ENCODE measurements around the gene SLC39A1.
A peak's percentile ranks its signal among the peaks of the same experiment; 100 is the strongest.
"Not testable (repeated sequence)": the region's sequence is repeated elsewhere in the genome, so short reads cannot be mapped to it uniquely, and the experiment has no call there.

Gene SLC39A1

DNA sequence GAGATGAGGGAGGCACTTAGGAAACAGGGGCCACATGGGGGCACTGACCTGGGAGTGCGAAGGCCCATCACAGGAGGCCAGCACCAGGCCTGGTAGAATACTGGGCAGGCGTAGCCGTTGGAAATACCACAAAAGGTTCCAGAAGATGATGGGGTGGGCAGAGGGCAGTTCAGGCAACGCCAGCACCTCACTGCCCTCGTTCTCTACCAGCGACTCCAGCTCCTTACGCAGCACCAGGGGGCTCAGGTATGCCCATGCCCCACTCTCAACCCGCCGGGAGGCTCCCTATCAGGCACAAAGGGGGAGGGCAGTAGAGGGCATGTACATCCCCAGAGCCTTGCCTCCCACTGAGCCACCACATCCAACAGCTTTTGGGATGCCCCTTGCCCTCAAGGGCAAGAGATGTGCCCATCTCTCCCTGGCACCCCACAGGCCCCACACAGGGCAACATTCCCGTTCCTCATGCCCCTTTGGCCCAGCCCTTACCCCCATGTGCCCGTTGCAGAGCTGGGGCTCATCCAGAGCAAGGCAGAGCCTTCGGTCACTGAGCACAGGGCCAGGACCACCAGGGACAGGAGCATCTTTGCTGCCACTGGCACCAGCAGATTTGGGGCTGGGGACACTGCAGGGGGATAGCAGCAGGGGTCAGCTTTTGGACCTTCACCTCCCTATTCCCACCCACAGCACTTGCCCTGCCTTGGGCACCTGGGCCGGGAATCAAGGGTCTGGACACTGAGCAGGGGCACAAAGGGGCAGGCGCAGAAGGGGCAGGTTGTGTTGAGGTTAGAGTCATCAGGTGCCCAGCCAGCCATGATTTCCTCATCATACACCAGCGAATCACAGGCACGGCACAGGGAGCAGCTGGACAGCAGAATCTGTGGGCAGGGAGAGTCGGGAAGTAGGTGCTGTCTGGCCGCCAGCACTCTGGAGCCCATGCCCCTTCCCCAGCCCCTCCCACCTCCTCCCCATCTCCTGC is 30.9 kb downstream of the SLC39A1 start:
- no peak for DNase-seq (ENCODE audit: low read depth in 1 of 2, low spot score in 1 of 2)

DNA sequence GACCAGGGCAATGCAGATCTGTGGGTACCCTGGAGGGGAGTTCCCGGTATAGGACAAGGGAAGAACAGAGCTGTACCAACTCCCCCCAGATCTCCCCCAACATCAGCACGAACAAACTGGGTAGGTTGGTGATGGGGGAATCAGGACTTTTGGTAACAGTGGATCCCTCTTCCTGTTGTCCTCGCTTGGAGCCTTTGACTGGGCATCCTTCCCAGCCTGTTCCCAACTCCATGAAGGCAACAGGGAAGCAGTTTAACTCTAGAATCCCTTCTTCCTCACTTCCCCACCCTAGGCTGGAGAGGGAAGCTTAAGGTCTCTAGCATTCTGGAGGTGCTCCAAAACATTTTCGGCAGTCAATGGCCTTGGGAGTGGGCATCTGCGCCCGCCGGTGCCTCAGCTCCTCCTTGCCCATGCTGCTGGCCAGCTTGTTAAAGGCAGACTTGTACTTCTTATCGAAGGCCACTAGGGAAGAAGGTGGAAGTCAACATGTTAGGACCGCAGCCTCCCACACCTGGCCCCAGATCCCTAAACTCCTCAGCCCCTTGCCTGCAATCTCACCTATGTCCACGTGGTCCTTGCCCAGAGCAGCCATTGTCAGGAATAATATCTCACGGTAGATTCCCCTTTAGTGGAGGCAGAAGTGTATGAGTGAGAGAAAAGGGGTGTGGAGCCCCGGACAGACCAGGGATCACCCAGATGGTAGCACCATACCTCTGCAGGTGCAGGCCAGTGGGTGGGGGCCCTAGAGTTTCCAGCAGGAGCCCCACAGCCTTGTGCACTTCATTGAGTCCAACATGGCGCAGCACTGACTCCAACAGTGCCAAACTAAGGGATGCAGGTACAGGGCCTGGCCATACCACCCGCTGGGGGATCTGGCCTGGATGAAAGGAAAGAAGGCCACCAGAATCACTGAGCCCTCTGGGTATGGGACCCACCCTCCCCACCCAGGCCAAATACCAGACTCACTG is 33.1 kb downstream of the SLC39A1 start:
- no peak for DNase-seq (ENCODE audit: low read depth in 1 of 2, low spot score in 1 of 2)

DNA sequence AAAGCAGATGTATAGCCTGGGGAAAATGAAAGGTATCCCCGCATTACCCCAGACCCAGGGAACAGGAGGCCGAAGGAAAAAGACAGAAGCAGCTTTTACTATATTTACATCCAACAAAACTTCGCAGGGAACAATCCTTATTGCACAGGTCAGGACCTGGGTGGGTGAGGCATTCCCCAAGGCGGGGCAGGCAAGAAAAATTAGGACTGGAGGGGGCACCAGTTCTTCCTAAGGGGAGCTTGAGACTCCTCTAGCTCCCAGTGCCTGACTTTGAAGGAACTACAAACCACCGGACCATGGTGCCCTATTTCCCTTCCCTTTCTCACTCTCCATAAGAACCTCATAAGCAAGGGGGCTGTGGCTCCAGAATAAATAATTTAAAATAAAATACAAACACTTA is 33.9 kb downstream of the SLC39A1 start:
- DNase-seq (ENCODE audit: low read depth in 1 of 2, low spot score in 1 of 2): no peak

DNA sequence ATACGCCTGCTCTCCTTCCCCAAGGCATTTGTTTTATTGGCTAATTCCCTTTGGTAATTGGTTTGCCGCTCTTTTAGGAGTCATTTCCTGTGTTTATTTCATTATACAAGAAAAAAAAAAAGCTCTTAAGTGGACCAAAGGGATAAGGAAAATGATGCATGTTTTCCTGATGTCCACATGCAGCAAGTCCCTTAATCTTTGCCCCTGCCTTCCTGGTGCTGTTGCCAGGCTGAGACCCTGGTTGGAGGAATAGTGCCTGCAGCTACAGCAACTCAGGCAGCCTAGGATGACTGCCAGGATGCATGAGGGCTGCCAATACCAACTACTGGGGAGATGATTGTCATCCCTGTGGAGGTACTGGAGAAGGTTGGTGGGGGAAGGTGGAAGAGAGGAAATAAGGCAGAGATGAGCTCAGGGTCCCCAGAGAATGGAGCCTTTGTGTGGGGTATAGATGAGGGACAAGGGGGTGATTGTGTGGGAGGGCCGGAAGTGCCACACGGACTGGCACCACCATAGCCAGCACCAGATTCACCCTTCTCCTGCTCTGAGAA is 34.5 kb downstream of the SLC39A1 start:
- no peak for DNase-seq (ENCODE audit: low read depth in 1 of 2, low spot score in 1 of 2)

DNA sequence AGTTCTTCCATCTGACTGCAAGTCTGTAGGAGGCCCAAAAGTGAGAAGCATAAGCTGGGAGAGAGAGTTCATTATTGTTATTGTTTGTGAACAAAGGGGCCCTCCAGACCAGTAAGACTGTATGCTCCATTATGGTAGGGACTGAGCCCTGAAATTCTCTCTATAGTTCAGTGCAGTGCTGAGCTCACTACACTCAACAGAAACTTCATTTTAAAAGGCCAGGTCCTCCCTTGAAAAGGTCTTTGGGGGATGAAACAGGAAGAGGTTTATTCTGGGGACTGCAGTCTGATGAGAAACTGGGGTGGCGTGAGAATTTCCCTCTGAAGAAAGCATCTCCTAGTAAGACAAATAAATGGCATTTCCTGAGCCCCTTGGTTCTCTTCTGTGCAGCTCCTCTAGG is 35.1 kb downstream of the SLC39A1 start:
- DNase-seq (ENCODE audit: low read depth in 1 of 2, low spot score in 1 of 2): no peak

DNA sequence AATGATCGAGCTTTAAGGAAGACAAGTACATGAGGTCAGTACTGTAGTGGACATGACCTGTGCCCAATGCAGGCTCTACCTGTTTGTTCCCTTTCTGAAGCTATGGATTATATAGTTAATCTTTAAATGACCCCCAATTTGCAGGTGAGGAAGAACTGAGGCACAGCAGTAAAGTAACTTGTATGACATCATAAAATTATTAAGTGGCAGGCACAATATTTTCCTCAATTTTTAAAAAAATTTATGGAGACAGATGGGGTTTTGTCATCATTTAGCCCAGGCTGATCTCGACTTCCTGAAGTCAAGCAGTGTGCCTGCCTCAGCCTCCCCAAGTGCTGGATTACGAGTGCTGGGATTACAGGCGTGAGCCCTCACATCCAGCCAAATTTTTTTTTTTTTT is 36.9 kb downstream of the SLC39A1 start:
- no peak for DNase-seq (ENCODE audit: low read depth in 1 of 2, low spot score in 1 of 2)

DNA sequence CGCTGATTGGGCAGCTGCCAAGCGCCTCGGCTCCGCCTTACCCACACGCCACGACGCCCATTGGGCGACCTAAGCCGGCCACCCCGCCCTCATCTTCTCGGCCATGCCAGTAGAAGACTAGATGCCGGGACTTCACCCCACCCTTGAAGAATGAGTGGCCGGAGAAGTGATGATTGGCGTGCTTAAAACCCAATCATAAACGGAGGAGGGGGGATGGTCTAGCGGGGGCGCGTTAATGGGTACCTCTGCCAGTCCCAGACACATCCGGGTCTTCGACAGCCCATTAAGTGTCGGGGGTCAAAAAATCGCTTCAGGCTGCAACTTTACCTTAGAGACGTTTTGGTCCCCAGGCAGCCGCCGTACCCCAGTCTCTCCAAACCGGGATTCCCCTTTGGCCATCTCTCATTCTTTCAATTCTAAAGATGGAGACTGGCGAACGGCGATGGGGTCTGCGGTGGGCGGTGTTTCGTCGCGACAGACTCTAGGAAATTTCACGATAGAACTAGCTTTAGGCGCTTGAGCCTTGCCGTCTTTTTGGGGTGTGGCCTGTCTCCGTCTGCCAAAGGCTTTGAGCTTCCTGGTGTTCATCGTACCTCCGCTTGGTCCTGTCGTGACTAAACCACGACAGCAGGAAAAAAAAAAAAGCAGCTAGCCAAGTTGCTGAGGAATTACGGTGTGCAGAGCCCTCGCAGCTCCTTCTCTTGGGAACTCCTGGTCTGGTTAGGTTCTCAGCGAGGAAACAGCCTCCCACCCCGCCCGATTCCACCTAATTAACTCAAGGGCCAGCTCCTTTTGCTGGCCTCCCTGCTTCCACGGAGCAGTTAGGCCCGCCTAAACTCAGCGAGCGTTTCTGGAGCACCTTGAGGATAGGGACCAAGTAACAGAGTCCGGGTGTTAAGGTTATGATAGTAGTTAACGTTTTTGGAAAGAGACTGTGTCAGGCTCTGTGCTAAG is 40.1 kb downstream of the SLC39A1 start, which contains the start of gene GATAD2B:
TSS of gene GATAD2B (minus strand) at position 1 of the 954 bp plus-strand sequence. CDS start 94,625 bp downstream, outside the sequence.
- peak; percentile 92 to 100 for DNase-seq (ENCODE audit: low read depth in 1 of 2, low spot score in 1 of 2)

DNA sequence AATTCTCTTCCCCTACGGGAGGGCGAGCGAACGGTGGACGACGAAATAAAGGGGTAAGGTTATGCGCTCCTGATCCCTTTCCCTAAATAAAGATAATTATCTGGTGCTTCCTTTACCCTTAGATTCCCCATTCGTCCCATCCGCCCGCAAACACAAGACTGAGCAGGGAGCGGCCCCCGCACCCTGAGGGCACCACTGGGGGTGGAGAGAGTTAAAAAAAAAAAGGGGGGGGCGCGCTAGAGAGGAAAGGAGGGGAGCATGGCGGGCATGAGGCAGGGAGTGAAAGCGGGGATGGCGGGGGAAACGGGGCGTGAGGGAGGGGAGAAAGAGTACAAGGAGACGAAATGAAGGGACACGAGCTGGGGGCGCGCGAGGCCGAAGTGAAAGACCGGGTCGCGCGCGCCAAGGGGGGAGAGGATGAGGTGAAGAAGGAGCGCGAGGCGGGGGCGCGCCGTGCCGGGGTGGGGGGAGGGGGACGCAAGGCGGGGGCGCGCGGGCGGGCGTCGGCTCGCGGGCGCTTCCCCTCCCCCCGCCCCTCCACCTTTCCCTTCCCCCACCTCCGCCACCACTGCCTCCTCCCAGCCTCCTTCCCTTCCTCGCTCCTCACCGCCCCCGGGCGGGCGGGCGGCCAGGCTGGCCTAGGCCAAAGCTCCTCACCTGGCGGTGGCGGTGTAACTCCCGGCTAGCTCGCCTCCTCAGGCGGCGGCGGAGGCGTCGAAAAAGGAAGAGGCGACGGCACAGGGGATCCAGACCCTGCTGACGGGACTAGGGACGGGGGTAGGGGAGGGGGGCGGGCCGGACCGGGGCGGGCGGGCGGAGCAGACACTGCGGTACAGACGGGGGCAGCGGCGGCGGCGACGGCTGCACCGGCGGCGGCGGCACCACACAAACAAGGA is 41.0 kb downstream of the SLC39A1 start:
- peak; percentile 43 to 55 for DNase-seq (ENCODE audit: low read depth in 1 of 2, low spot score in 1 of 2)

DNA sequence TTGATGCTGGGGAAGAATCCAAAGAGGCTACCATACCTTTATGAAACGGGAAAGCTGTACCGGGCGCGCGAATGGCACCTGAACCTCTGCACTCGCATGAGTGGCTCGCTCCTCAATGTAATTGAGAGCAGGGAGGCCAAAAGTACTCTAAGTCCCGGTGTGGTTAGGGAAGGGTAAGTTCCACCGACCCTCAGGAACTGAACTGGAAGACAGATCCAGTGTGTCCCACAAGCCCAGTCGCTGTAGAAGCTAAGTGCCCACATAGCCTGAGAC is 41.6 kb downstream of the SLC39A1 start:
- no peak for DNase-seq (ENCODE audit: low read depth in 1 of 2, low spot score in 1 of 2)

DNA sequence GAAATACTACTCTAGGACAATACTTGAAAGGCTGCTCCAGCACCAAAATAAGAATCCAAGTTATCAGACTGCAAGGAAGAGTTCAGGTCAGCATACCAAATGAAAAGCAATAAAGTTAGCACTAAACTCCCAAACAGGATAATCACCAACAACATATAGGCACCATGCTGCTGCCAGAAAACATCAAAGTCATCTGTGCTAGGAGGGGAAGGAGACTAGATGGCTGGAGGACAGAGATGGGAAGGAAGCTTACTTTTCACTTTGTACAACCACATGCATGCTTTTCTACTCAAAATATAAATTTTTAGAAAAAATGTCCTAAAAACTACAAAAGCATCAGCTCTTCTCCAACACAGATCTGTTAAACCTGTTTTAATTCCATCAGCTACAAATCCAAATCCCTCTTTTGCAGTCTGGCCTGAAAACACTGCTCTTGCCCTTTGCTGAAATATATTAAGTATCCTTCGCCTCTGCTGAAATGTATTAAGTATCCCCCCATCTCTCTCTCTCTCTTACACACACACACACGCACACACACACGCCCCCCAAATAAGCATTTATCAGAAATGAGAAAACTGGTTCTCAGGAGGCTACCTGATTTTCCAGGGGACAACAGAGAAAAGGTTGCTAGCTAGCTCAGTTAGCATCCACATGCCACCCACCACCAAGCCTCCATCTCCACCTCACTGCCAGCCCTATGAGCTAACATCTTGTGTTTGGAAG is 42.1 kb downstream of the SLC39A1 start:
- no peak for DNase-seq (ENCODE audit: low read depth in 1 of 2, low spot score in 1 of 2)

DNA sequence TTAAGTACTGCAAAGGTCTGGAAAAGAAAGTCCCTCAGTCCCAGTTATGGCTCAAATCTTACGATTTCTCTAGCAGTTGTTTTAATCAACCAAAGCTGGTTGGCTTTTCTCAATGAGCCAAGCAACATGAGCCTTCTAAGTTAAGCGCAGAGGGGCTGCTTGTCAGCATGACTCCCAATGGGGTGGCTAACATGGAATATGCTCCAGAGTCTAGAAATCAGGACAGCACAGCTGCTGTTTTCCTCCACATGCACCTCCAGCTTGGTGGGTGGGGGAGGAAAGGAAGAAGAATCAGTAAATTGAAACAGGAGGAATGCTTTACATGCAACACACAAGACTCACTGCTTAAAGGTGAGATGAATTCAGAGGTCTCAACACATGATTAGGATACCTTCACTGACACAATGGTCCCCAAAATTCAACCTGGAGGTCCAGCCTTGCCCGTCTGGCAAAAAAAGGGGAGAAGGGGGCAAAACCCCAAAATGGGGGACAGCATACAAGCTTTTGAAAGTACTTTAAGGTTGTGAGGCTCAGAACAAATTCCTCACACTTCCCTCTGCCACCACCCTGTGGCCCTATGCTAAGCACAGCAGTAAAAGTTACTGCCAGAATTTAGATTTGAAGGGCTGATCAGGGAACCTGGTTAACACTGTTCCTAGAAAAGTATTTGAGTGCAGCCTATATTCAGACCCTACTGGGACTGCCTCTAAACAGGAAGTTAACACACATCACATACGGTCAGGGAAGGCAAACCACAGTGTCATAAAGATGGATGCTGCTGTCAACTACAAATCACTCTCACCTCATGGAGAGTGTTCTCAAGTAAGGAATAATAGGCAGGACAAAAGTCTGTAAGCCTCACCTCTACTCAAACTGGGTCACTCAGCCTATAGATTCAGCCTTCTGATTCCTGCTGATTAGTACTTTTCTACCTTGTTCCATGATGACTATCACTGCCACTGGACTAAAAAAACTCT is 43.2 kb downstream of the SLC39A1 start:
- DNase-seq (ENCODE audit: low read depth in 1 of 2, low spot score in 1 of 2): no peak

DNA sequence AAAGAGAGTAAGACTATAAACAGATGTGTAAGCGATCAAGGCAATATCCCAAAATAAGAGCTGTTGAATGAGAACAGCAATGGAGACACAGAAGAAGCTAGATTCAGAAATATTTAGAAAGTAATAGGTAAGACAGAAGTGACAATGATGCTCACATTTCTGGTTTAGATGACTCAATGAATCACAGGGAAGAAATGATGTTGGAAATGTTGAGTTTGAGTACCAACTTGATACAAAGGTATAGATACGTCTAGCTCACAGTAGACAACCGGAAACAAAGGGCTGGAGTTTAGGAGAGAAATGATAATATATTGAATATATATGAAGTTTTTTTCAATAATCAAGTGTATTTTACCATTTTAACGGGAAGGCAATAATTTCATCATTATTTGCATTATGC is 47.0 kb downstream of the SLC39A1 start:
- DNase-seq (ENCODE audit: low read depth in 1 of 2, low spot score in 1 of 2): no peak

DNA sequence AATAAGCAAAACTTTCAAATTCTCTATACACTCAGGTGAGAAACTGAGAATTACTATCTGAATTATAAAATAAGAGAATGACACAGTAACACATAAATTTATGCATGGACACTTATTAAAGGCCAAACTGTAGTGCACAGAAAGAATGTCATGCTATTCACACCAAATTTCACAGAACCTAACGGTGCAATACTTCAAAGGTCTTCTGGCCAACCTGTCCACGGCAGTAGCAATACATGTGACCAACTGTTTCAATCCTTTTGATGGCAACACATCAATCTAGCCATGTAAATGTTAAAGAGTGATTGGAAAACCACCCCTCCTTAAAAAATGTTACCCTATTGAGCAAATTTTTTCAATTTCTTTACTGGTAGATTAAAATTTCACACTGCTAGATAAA is 51.0 kb downstream of the SLC39A1 start:
- DNase-seq (ENCODE audit: low read depth in 1 of 2, low spot score in 1 of 2): no peak

DNA sequence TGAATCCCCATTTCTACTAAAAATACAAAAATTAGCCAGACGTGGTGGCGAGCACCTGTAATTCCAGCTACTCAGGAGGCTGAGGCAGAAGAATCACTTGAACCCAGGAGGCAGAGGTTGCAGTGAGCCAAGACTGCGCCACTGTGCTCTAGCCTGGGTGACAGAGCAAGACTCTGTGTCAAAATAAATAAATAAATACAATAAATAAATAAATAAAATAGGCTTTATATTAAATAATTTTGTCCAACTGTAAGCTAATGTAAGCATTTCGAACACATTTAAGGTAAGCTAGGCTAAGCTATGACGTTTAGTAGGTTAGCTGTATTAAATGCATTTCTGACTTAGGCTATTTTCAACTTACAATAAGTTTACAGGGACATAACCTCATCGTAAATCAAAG is 52.8 kb downstream of the SLC39A1 start:
- not testable (repeated sequence) for DNase-seq (ENCODE audit: low read depth in 1 of 2, low spot score in 1 of 2)

Measured in activated CD4-positive, alpha-beta T cell treated with anti-CD3 and anti-CD28 coated beads, Interleukin-2, amount 50 U/mL, for 24 hours (primary cell).